Motor neuron (in vitro differentiated cells): Measurements from ENCODE around the gene ZNF616. TPM values are rescaled to one million over a fixed set of nuclear protein-coding genes. Genes with fewer than 3 reads are reported as not detected.
"Not testable (repeated sequence)": the region's sequence is repeated elsewhere in the genome, so short reads cannot be mapped to it uniquely, and the experiment has no call there.

Source experiments
- ATAC-seq, 8 experiments: fragments of 200-7000 bp; cut with Tn5 transposase; replicated peaks in 6 of 8; 2 replicates each; pipeline ENCODE4 v1.8.0; 2021; ENCODE audit warnings: mild to moderate bottlenecking in 8 of 8, moderate library complexity in 8 of 8
- H3K27ac ChIP-seq, 2 donors: fragments of 250-450 bp; sonication (Bioruptor Pico); 2 replicates each; pipeline ENCODE4 v1.9.0; 2021; ENCODE audit warnings: antibody characterized with exemption in 2 of 2, mild to moderate bottlenecking in 2 of 2, moderate library complexity in 1 of 2
- H3K4me1 ChIP-seq, 2 donors: fragments of 250-450 bp; sonication (Bioruptor Pico); replicated peaks in 1 of 2; 2 replicates each; pipeline ENCODE4 v1.6.1; 2021; ENCODE audit warnings: antibody characterized with exemption in 2 of 2, mild to moderate bottlenecking in 2 of 2, moderate library complexity in 1 of 2
- H3K4me3 ChIP-seq, 5 donors: fragments of 250-450 bp; sonication (Bioruptor Pico); 2 replicates each; pipeline ENCODE4 v1.9.0; 2021; ENCODE audit warnings: antibody characterized with exemption in 5 of 5, mild to moderate bottlenecking in 5 of 5, moderate library complexity in 4 of 5
- WGBS, 10 experiments: fragments of 450-650 bp; shearing (Covaris generic); methylation state at CpG; one replicate each; pipeline ENCODE4 v1.0.0; 2022; 5-methylcytosine and 5-hydroxymethylcytosine counted together
- in situ Hi-C, 9 experiments: fragments of 400-800 bp; cut with MboI; loops; one replicate each; pipeline ENCODE4 v1.15.0; 2021; ENCODE audit warnings: low sequenced_read_pairs in 9 of 9, low pct_unique_long_range_greater_than_20kb in 2 of 9; ENCODE audit not compliant: unreplicated experiment in 9 of 9
- total RNA-seq, 8 experiments: library from RNA; unstranded; fragments of 300-600 nt; gene quantifications; 2 replicates each; pipeline versions ENCODE4 v1.2.3 to v1.2.4, GENCODE V29; 2022

Gene ZNF616
- total RNA-seq, 8 experiments from 2014 or later: 5.9 to 17.9 (median 14.8) TPM

- 38 to 100% (median 83%) methylated on average over 1 to 2 of the region's 2 CpGs; no CpG with 5 or more reads in 3 of the 10 experiments for WGBS, 10 experiments
- ATAC-seq: no peak
- in situ Hi-C loops: no loop called here
- Histone ChIP-seq H3K27ac (no peak overlapping the region), H3K4me3 (no peak overlapping the region), H3K4me1 (peaks cover 2 to 6% of the 10 kb centered on the region in 2 donors)
Measured at GRCh38 chr19:52141203-52141602, 1.5 kb upstream of the ZNF616 start.

GRCh38 chr19:52140032-52140710 is 433 bp upstream of the ZNF616 start:
- ATAC-seq: peak in 3 of 8 experiments; percentile 1 to 81 (median 3)
- in situ Hi-C loops: no loop called here
- H3K4me3 ChIP-seq: peak overlapping the region; percentile 41 to 82 (median 79)
- WGBS, 10 experiments: 0 to 83% (median 56%) methylated on average over 2 to 13 of the region's 22 CpGs
- H3K4me1 ChIP-seq: peaks cover 2 to 6% of the 10 kb centered on the region in 2 donors
- H3K27ac ChIP-seq: no peak overlapping the region

- Histone ChIP-seq H3K4me1 (peaks cover 2 to 6% of the 10 kb centered on the region in 2 donors), H3K27ac (peak overlapping the region; percentile 93 to 94), H3K4me3 (peak overlapping the region; percentile 41 to 82 (median 79))
- WGBS, 10 experiments: 0 to 18% (median 2%) methylated on average over 3 to 7 of the region's 7 CpGs
- in situ Hi-C loops: no loop called here
- peak in 4 of 8 experiments; percentile 1 to 6 (median 4) for ATAC-seq
Measured at GRCh38 chr19:52138983-52139251, 821 bp downstream of the ZNF616 start.

- peak; percentile 7 to 76 (median 64) for ATAC-seq
- in situ Hi-C loops: no loop called here
- Histone ChIP-seq H3K4me3 (peak overlapping the region; percentile 41 to 82 (median 79)), H3K4me1 (peaks cover 2 to 6% of the 10 kb centered on the region in 2 donors), H3K27ac (peak overlapping the region; percentile 93 to 94)
- 0 to 50% (median 9%) methylated on average over 2 to 14 of the region's 14 CpGs for WGBS, 10 experiments
Measured at GRCh38 chr19:52138278-52138982, 1.3 kb downstream of the ZNF616 start.

DNA sequence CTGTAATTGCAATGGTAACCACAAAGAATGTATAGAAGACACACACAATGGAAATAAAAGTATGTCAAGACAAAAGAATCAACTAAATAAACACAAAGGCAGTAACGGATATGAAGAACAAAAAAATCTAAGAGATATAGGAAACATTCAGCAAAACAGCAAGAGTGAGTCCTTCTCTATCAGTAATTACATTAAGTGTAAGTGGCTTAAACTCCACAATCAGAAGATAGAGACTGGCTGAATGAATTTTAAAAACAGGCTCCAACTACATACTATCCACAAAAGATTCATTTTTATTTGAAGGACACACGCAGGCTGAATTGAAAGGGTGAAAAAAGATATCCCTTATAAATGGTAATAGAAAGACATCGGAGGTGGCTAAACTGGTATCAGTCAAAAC is 19.5 kb downstream of the ZNF616 start:
- whole genome bisulfite sequencing, 10 experiments: 87 to 100% (median 99%) methylated on average over 1 to 3 of the region's 3 CpGs
- ATAC-seq: no peak
- in situ Hi-C loops: no loop called here

GRCh38 chr19:52115526-52116053 is 24.1 kb downstream of the ZNF616 start:
- ATAC-seq: no peak
- in situ Hi-C loops: no loop called here
- Histone ChIP-seq H3K27ac (no peak overlapping the region), H3K4me3 (no peak overlapping the region), H3K4me1 (no peaks in the 10 kb centered on the region)
- 76 to 98% (median 93%) methylated on average over 1 to 12 of the region's 12 CpGs for WGBS, 10 experiments

More for the DNA sequence above, 19.5 kb downstream of the ZNF616 start:
- no peak overlapping the region for H3K27ac ChIP-seq
- H3K4me3 ChIP-seq: no peak overlapping the region
- H3K4me1 ChIP-seq: no peaks in the 10 kb centered on the region

GRCh38 chr19:52114691-52115090 is 25.0 kb downstream of the ZNF616 start:
- Histone ChIP-seq H3K4me1 (no peaks in the 10 kb centered on the region), H3K27ac (no peak overlapping the region), H3K4me3 (no peak overlapping the region)
- WGBS, 10 experiments: 43 to 100% (median 89%) methylated on average over 1 to 5 of the region's 5 CpGs; no CpG with 5 or more reads in 1 of the 10 experiments
- in situ Hi-C loops: no loop called here
- ATAC-seq: no peak

- H3K4me1 ChIP-seq: no peaks in the 10 kb centered on the region
- WGBS, 10 experiments: 43 to 100% (median 93%) methylated on average over 1 to 3 of the region's 3 CpGs; no CpG with 5 or more reads in 3 of the 10 experiments
- in situ Hi-C loops: no loop called here
- no peak overlapping the region for H3K4me3 ChIP-seq
- no peak overlapping the region for H3K27ac ChIP-seq
- ATAC-seq: no peak
Measured at GRCh38 chr19:52112624-52113023, 27.1 kb downstream of the ZNF616 start.

DNA sequence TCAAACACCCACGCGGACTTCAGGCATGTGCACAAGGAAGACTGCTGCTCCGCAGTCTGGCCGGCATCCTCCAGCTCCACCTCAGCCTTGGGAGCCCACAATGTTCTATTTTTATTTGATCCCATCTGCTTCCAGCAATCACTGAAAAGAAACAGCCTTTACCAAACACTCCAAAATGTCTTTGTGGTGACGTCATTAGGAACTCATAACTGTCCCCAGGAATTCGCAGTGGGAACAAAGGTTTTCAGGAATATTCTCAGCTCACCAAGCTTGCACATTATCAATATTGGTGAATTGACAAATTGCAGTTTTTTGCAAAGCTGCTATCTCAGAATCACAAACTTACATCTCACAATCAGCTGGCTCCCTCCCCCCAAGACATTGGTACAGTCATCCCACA is 29.0 kb downstream of the ZNF616 start:
- Histone ChIP-seq H3K4me3 (no peak overlapping the region), H3K4me1 (no peaks in the 10 kb centered on the region), H3K27ac (no peak overlapping the region)
- no peak for ATAC-seq
- in situ Hi-C loops: no loop called here
- 44 to 100% (median 95%) methylated on average over 1 to 6 of the region's 6 CpGs for WGBS, 10 experiments

DNA sequence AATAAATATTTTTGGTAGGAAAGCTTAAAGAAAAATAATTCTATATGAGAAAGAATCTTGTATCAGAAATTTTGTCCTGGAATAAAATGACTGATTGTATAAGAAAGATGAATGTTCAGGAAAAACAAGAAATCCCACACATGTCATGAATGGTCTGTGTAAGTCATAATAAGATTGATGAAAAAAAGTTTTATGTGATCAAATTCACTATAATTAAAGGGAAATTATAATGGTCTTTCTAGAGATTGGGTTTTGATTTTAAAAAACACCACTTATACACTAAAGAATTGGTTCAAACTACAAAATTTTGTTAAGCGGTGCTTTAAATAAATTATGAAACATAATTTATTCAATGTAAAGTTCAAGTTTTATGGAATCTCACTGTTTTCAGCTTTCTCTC is 37.0 kb downstream of the ZNF616 start:
- no peak overlapping the region for H3K27ac ChIP-seq
- WGBS, 10 experiments: 83 to 100% (median 100%) methylated on average over 1 of the region's 1 CpG
- H3K4me3 ChIP-seq: no peak overlapping the region
- no peak for ATAC-seq
- in situ Hi-C loops: no loop called here
- no peaks in the 10 kb centered on the region for H3K4me1 ChIP-seq

DNA sequence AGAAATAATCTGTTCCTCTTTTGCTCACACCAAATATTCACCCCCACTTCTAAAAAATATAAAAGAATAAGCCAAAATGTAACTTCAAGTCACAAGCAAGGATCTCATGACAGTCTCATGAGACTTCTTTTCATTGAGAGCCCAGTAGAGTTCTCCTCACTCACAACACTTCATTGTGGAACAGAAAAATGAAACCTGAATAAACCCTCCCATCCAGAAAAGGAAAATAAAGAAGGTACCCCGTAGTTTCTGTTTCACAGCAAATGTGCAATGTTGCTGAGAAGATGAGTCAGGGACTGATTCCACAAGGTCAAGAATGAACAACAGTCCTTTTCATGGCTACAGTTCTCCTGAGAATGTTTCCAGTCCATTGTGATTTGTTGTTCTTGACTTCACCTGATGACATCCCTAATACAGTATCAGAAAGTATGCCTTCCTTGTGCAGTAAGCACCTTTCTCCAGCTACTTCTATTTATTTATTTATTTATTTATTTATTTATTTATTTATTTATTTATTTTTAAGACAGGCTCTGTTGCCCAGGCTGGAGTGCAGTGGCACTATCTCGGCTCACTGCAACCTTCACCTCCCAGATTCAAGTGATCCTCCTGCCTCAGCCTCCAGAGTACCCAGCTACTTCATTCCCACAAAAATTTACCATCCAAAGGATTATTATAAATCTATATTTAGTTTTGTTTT is 37.7 kb downstream of the ZNF616 start:
- Histone ChIP-seq H3K4me3 (no peak overlapping the region), H3K27ac (no peak overlapping the region), H3K4me1 (no peaks in the 10 kb centered on the region)
- WGBS, 10 experiments: 0 to 89% (median 60%) methylated on average over 1 to 2 of the region's 2 CpGs; no CpG with 5 or more reads in 1 of the 10 experiments
- ATAC-seq: no peak
- in situ Hi-C loops: no loop called here

GRCh38 chr19:52099497-52100138 is 40.1 kb downstream of the ZNF616 start:
- no peaks in the 10 kb centered on the region for H3K4me1 ChIP-seq
- in situ Hi-C loops: no loop called here
- H3K4me3 ChIP-seq: no peak overlapping the region
- ATAC-seq: peak in 5 of 8 experiments; percentile 34 to 47 (median 42)
- H3K27ac ChIP-seq: peak overlapping the region in 1 of 2 donors; percentile 72
- 33 to 100% (median 75%) methylated on average over 1 to 2 of the region's 2 CpGs; no CpG with 5 or more reads in 3 of the 10 experiments for WGBS, 10 experiments

GRCh38 chr19:52096416-52096815 is 43.3 kb downstream of the ZNF616 start:
- H3K4me3 ChIP-seq, in situ Hi-C loops, H3K27ac ChIP-seq, H3K4me1 ChIP-seq, ATAC-seq: not testable (repeated sequence)
- WGBS, 10 experiments: 80 to 100% (median 92%) methylated on average over 1 to 3 of the region's 3 CpGs; no CpG with 5 or more reads in 3 of the 10 experiments
